K562 (cell line): ENCODE data around the gene IKZF3. TPM values are rescaled to one million over a fixed set of nuclear protein-coding genes. Genes with fewer than 3 reads are reported as not detected.

Source experiments
- ATAC-seq: fragments of 200-7000 bp; cut with Tn5 transposase; 3 replicates; pipeline ENCODE4 v1.9.1; 2020; ENCODE audit warnings: moderate library complexity
- BruUV-seq: library from RNA; stranded (reverse); fragments of 400-500 nt; replicated peaks from 2 replicates; lab custom pipeline; 2021; lab: Mats Ljungman, UMichigan
- CTCF ChIA-PET: fragments of 300-600 bp; formaldehyde crosslinking; extraction: SDS; loops from one replicate; lab custom pipeline; 2021; ENCODE audit warnings: low intra/inter-chr PET ratio; lab: Yijun Ruan, JAX
- POLR2A ChIA-PET: fragments of 300-600, 350-650 bp; sonication (Branson Sonifier 250); formaldehyde crosslinking; extraction: SDS; loops from one replicate; lab custom pipeline; 2021; ENCODE audit warnings: antibody characterized with exemption, inconsistent platforms; lab: Yijun Ruan, JAX
- DNase-seq, 4 experiments: peaks; one replicate each; pipeline versions ENCODE4 v3.0.0 to v3.0.0-alpha.2; 2011 to 2018; ENCODE audit warnings: low spot score in 3 of 4, mixed read lengths in 3 of 4; ENCODE audit errors: extremely low read depth in 1 of 4
- FAIRE-seq: peaks from 2 replicates; lab custom pipeline; 2011; peaks lifted over from hg19 to GRCh38; lab: Jason Lieb, UNC
- H2AFZ ChIP-seq: 2 replicates; pipeline ENCODE4 v1.6.0; 2011; ENCODE audit warnings: low read depth, low read length, control low read depth, inconsistent platforms
- H3K27ac ChIP-seq: fragments of 200-600 bp; 3 replicates; pipeline ENCODE4 v1.8.0; 2011; ENCODE audit warnings: low read depth, mild to moderate bottlenecking, control low read depth, inconsistent platforms, low read length, moderate library complexity, mixed read lengths; ENCODE audit errors: extremely low read depth
- H3K27me3 ChIP-seq, 2 experiments: fragments of 300-600 bp in 1 of 2; 2 replicates in 1 of 2; 3 replicates in 1 of 2; pipeline versions ENCODE4 v1.6.0 to v1.8.0; 2011; ENCODE audit warnings: inconsistent platforms in 2 of 2, low read length in 2 of 2, mild to moderate bottlenecking in 1 of 2, mixed read lengths in 1 of 2, moderate library complexity in 1 of 2; ENCODE audit not compliant: control insufficient read depth in 2 of 2, insufficient read depth in 2 of 2
- H3K36me3 ChIP-seq: fragments of 300-600 bp; 3 replicates; pipeline ENCODE4 v1.8.0; 2011; ENCODE audit warnings: mild to moderate bottlenecking, low read length, inconsistent platforms; ENCODE audit not compliant: control insufficient read depth, insufficient read depth
- H3K4me1 ChIP-seq, 2 experiments: fragments of 200-600 bp in 1 of 2; replicated peaks in 1 of 2; 2 replicates in 1 of 2; 3 replicates in 1 of 2; pipeline versions ENCODE4 v1.5.1 to v1.8.0; 2011; ENCODE audit warnings: inconsistent platforms in 2 of 2, low read length in 2 of 2, mild to moderate bottlenecking in 1 of 2, mixed read lengths in 1 of 2, moderate library complexity in 1 of 2; ENCODE audit not compliant: control insufficient read depth in 2 of 2, insufficient read depth in 2 of 2
- H3K4me2 ChIP-seq: 2 replicates; pipeline ENCODE4 v1.6.1; 2011; ENCODE audit warnings: low read length, control low read depth, inconsistent platforms, mixed read lengths; ENCODE audit not compliant: insufficient read depth
- H3K4me3 ChIP-seq: fragments of 200-600 bp; sonication (generic), shearing (Covaris generic); 2 replicates; pipeline ENCODE4 v1.5.1; 2016; ENCODE audit warnings: control low read depth, inconsistent platforms
- H3K79me2 ChIP-seq: fragments of 200-600 bp; 3 replicates; pipeline ENCODE4 v1.8.0; 2011; ENCODE audit warnings: low read length, inconsistent platforms; ENCODE audit not compliant: control insufficient read depth, insufficient read depth
- H3K9ac ChIP-seq, 2 experiments: 2 replicates each; pipeline versions ENCODE4 v1.6.0 to v1.6.1; 2011; ENCODE audit warnings: low read depth in 2 of 2, low read length in 2 of 2, control low read depth in 1 of 2, inconsistent platforms in 1 of 2, mild to moderate bottlenecking in 1 of 2, mixed read lengths in 1 of 2; ENCODE audit not compliant: insufficient read depth in 1 of 2
- H3K9me1 ChIP-seq: one replicate; pipeline ENCODE4 v1.6.0; 2011; ENCODE audit warnings: inconsistent platforms, mild to moderate bottlenecking, low read length, moderate library complexity; ENCODE audit not compliant: control insufficient read depth, insufficient read depth
- H3K9me3 ChIP-seq: replicated peaks from 2 replicates; pipeline ENCODE4 v1.5.1; 2011; ENCODE audit warnings: low read depth, low read length, inconsistent platforms; ENCODE audit not compliant: control insufficient read depth, insufficient read depth
- H4K20me1 ChIP-seq: replicated peaks from 2 replicates; pipeline ENCODE4 v1.6.1; 2011; ENCODE audit warnings: low read length, inconsistent platforms, mixed read lengths; ENCODE audit not compliant: control insufficient read depth, insufficient read depth
- CEBPB ChIP-seq: fragments of 450-650 bp; IDR thresholded peaks from 2 replicates; pipeline ENCODE4 v1.6.1; 2016; ENCODE audit warnings: missing genetic modification characterization, missing compliant biosample characterization
- HMBOX1 ChIP-seq: sonication (generic); IDR thresholded peaks from 2 replicates; pipeline ENCODE4 v1.6.1; 2016
- KLF1 ChIP-seq: fragments of 450-650 bp; IDR thresholded peaks from 2 replicates; pipeline ENCODE4 v1.6.1; 2016; ENCODE audit warnings: missing genetic modification characterization, missing compliant biosample characterization
- WGBS: fragments of 100-300 bp; shearing (Covaris generic); methylation state at CpG from one replicate; pipeline ENCODE4 v1.1.6; 2016; ENCODE audit warnings: low coverage, mixed read lengths; ENCODE audit not compliant: insufficient coverage; ENCODE audit errors: missing lambda C conversion rate; 5-methylcytosine and 5-hydroxymethylcytosine counted together
- in situ Hi-C: fragments of 300-500 bp; cut with MboI; formaldehyde crosslinking; loops from 4 replicates; pipeline ENCODE4 v1.15.0; 2018; ENCODE audit warnings: inconsistent platforms, mixed read lengths
- intact Hi-C: fragments of 100-400 bp; cut with micrococcal nuclease; formaldehyde crosslinking; loops from 2 replicates; pipeline ENCODE4 v1.14.2; 2022
- polyA plus RNA-seq, 8 experiments: library from polyadenylated mRNA; depleted of rRNA in 4 of 8; stranded (reverse) in 5 of 8; unstranded in 3 of 8; fragments of >200 nt; fragmentation: Nextera tagmentation in 2 of 8; fragmentation: Illumina TruSeq in 1 of 8; extraction: Ambion mirVana in 2 of 8; extraction: Trizol in 1 of 8; gene quantifications; 2 replicates each; pipeline versions ENCODE4 v1.2.1 to v1.2.3, GENCODE V29; 2011 to 2014; ENCODE audit warnings: inconsistent platforms in 1 of 8, missing spikeins in 1 of 8
- total RNA-seq, 7 experiments: library from RNA; depleted of rRNA in 6 of 7; stranded (reverse); fragments of >200 nt in 6 of 7; fragmentation: Illumina TruSeq in 2 of 7; extraction: Trizol in 2 of 7; gene quantifications; 2 replicates each; pipeline versions ENCODE4 v1.2.1 to v1.2.3, GENCODE V29; 2011 to 2021; ENCODE audit warnings: low replicate concordance in 1 of 7

IKZF3 gene
- total and polyA plus RNA-seq, 9 of the 15 experiments (the other 6 are each of a cell fraction or from before 2014, with no cell fraction given): 0.06 to 1.6 (median 0.62) TPM

- in situ Hi-C loops: no loop called here
- Histone ChIP-seq H3K4me1 (no peaks in the 10 kb centered on the region), H3K9me1 (no peaks in the 10 kb centered on the region), H3K4me3 (no peak overlapping the region), H3K79me2 (no peaks in the 10 kb centered on the region), H3K27ac (no peak overlapping the region), H3K9me3 (no peaks in the 10 kb centered on the region), H3K36me3 (no peaks in the 10 kb centered on the region), H3K27me3 (peaks cover 7 to 11% of the 10 kb centered on the region in 2 experiments; a peak in 3 of 5 replicates), H2AFZ (no peak overlapping the region), H4K20me1 (no peaks in the 10 kb centered on the region), H3K9ac (no peak overlapping the region), H3K4me2 (no peak overlapping the region)
- 0% methylated on average over 3 of the region's 3 CpGs for WGBS
- intact Hi-C loops: no loop called here
- CTCF ChIA-PET: no interaction called here
- POLR2A ChIA-PET: interaction anchor here (1.3 to 1.8 kb wide), 2 partner anchors 9 to 16 kb away, joined by 3 to 4 read pairs; no protein-coding TSS in a partner anchor
- no TSS peak for BruUV-seq
- TF ChIP-seq KLF1 (no peak), HMBOX1 (peak; percentile 59), CEBPB (tag) (peak; percentile 79)
- no peak for ATAC-seq
- no peak for FAIRE-seq
- no peak for DNase-seq
These were observed 70.7 kb downstream of the IKZF3 start for GRCh38 chr17:39793301-39793872.
